ENCODE data around the gene DIRAS1.

Gene DIRAS1

DNA sequence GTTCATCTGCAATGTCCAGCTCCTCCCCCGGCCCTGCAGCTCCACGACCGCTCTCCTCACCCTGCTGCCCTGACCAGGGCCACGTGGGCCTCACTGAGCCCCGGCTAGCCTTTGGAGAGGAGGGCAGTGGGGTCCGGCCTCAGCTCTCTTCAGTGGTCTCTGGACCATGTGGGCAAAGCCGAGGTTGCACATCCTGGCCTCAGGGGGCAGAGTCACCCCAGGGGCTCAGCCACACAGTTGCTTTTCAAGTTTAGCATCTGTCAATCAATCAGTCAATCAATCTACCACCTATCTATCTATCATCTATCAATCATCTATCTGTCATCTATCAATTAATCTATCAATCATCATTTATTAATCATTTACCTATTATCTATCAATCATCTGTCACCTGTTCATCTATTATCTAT is 3.0 kb upstream of the DIRAS1 start:
- no peaks in the 10 kb centered on the region for H3K27me3 ChIP-seq (ENCODE audit: low read length)
- no peak overlapping the region for H2AFZ ChIP-seq (ENCODE audit: low read depth, low read length, severe bottlenecking)
- no peaks in the 10 kb centered on the region for H3K9me2 ChIP-seq (replicated peaks; ENCODE audit: insufficient read depth, low read length)
- no peak overlapping the region for H3K4me3 ChIP-seq (ENCODE audit: insufficient read depth, low read length, poor library complexity, severe bottlenecking)
- H3K27ac ChIP-seq (ENCODE audit: low read depth, low read length): no peak overlapping the region
- H3F3A ChIP-seq (ENCODE audit: insufficient read depth): no peaks in the 10 kb centered on the region
- H3K9me3 ChIP-seq (ENCODE audit: insufficient read depth, low read length): no peaks in the 10 kb centered on the region
- H3K79me2 ChIP-seq (ENCODE audit: insufficient read depth, low read length): no peaks in the 10 kb centered on the region
- no peak overlapping the region for H3K9ac ChIP-seq (ENCODE audit: low read length)
- H3K36me3 ChIP-seq (ENCODE audit: low read length): no peaks in the 10 kb centered on the region
- no peaks in the 10 kb centered on the region for H4K20me1 ChIP-seq (ENCODE audit: low read depth, low read length)
- no peak overlapping the region for H3K4me2 ChIP-seq (ENCODE audit: low read depth, low read length, poor library complexity, severe bottlenecking)
- TF ChIP-seq CTCF (IDR thresholded peaks at IDR 0.05; ENCODE audit: insufficient read depth, low read length, poor library complexity, severe bottlenecking) (no peak), EZH2phosphoT487 (conservative IDR thresholded peaks at IDR 0.05; ENCODE audit: low read length) (no peak)

DNA sequence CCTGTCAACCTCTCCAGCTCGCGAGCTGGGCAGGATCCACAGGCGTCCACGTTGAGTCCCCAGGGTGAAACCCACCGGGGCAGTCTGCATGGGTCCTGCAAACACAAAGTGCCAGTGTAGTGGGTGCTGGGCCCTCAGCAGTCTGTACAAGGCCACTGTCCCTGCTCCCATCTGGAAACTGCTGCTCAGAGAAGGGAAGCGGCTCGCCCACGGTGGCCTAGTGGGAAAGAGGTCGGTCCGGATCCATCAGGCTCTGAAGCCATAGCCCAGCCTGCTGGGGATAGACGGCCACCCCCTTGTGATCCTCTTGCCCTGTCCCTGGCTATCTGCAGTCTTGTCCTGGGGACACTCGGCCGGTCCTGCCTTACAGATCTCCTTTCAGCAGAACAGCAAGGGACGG is 2.6 kb upstream of the DIRAS1 start:
- no peaks in the 10 kb centered on the region for H3K9me3 ChIP-seq (ENCODE audit: insufficient read depth, low read length)
- no peak overlapping the region for H3K9ac ChIP-seq (ENCODE audit: low read length)

GRCh38 chr19:2723345-2723715 is 2.2 kb upstream of the DIRAS1 start:
- TF ChIP-seq CTCF (IDR thresholded peaks at IDR 0.05; ENCODE audit: insufficient read depth, low read length, poor library complexity, severe bottlenecking) (no peak), EZH2phosphoT487 (conservative IDR thresholded peaks at IDR 0.05; ENCODE audit: low read length) (no peak)
- no peaks in the 10 kb centered on the region for H3F3A ChIP-seq (ENCODE audit: insufficient read depth)
- no peak overlapping the region for H3K27ac ChIP-seq (ENCODE audit: low read depth, low read length)
- no peaks in the 10 kb centered on the region for H3K27me3 ChIP-seq (ENCODE audit: low read length)
- no peak overlapping the region for H3K4me2 ChIP-seq (ENCODE audit: low read depth, low read length, poor library complexity, severe bottlenecking)
- H2AFZ ChIP-seq (ENCODE audit: low read depth, low read length, severe bottlenecking): no peak overlapping the region
- no peak overlapping the region for H3K4me3 ChIP-seq (ENCODE audit: insufficient read depth, low read length, poor library complexity, severe bottlenecking)
- no peaks in the 10 kb centered on the region for H3K9me2 ChIP-seq (replicated peaks; ENCODE audit: insufficient read depth, low read length)
- H3K9me3 ChIP-seq (ENCODE audit: insufficient read depth, low read length): no peaks in the 10 kb centered on the region
- no peaks in the 10 kb centered on the region for H3K79me2 ChIP-seq (ENCODE audit: insufficient read depth, low read length)
- H4K20me1 ChIP-seq (ENCODE audit: low read depth, low read length): no peaks in the 10 kb centered on the region
- no peaks in the 10 kb centered on the region for H3K36me3 ChIP-seq (ENCODE audit: low read length)
- no peak overlapping the region for H3K9ac ChIP-seq (ENCODE audit: low read length)

More for the DNA sequence above, 2.6 kb upstream of the DIRAS1 start:
- Histone ChIP-seq H3K4me2 (ENCODE audit: low read depth, low read length, poor library complexity, severe bottlenecking) (no peak overlapping the region), H3K27me3 (ENCODE audit: low read length) (no peaks in the 10 kb centered on the region), H3K36me3 (ENCODE audit: low read length) (no peaks in the 10 kb centered on the region), H2AFZ (ENCODE audit: low read depth, low read length, severe bottlenecking) (no peak overlapping the region), H3K9me2 (replicated peaks; ENCODE audit: insufficient read depth, low read length) (no peaks in the 10 kb centered on the region), H3K79me2 (ENCODE audit: insufficient read depth, low read length) (no peaks in the 10 kb centered on the region), H3F3A (ENCODE audit: insufficient read depth) (no peaks in the 10 kb centered on the region), H3K4me3 (ENCODE audit: insufficient read depth, low read length, poor library complexity, severe bottlenecking) (no peak overlapping the region), H4K20me1 (ENCODE audit: low read depth, low read length) (no peaks in the 10 kb centered on the region), H3K27ac (ENCODE audit: low read depth, low read length) (no peak overlapping the region)
- TF ChIP-seq CTCF (IDR thresholded peaks at IDR 0.05; ENCODE audit: insufficient read depth, low read length, poor library complexity, severe bottlenecking) (no peak), EZH2phosphoT487 (conservative IDR thresholded peaks at IDR 0.05; ENCODE audit: low read length) (no peak)
